H9 (cell line): ENCODE data around the gene RAB19. TPM values are rescaled to one million over a fixed set of nuclear protein-coding genes. Genes with fewer than 3 reads are reported as not detected.
A peak's percentile ranks its signal among the peaks of the same experiment; 100 is the strongest.

Experiments
- DNase-seq: peaks from one replicate; pipeline ENCODE4 v3.0.0-alpha.2; 2017
- H2AFZ ChIP-seq: one replicate; pipeline ENCODE4 v1.6.1; 2013; ENCODE audit warnings: mild to moderate bottlenecking, low read length, control low read depth, moderate library complexity
- H2AK5ac ChIP-seq: 2 replicates; pipeline ENCODE4 v1.6.1; 2013; ENCODE audit warnings: low read length, control low read depth, mixed read lengths; ENCODE audit not compliant: insufficient read length
- H2BK120ac ChIP-seq: one replicate; pipeline ENCODE4 v1.6.1; 2013; ENCODE audit warnings: low read depth, mild to moderate bottlenecking, low read length, control low read depth, inconsistent platforms; ENCODE audit not compliant: poor library complexity, severe bottlenecking
- H2BK12ac ChIP-seq: 2 replicates; pipeline ENCODE4 v1.6.1; 2013; ENCODE audit warnings: low read length, control low read depth, mixed read lengths, low read depth; ENCODE audit not compliant: insufficient read length
- H2BK15ac ChIP-seq: 2 replicates; pipeline ENCODE4 v1.6.1; 2013; ENCODE audit warnings: low read depth, low read length, control low read depth
- H2BK20ac ChIP-seq: one replicate; pipeline ENCODE4 v1.6.1; 2013; ENCODE audit warnings: low read depth, mild to moderate bottlenecking, low read length, control low read depth, inconsistent platforms; ENCODE audit not compliant: poor library complexity, severe bottlenecking
- H2BK5ac ChIP-seq: 2 replicates; pipeline ENCODE4 v1.6.1; 2013; ENCODE audit warnings: low read length, control low read depth, mixed read lengths; ENCODE audit not compliant: insufficient read length
- H3K14ac ChIP-seq: 2 replicates; pipeline ENCODE4 v1.6.1; 2013; ENCODE audit warnings: low read length, control low read depth; ENCODE audit not compliant: insufficient read depth
- H3K18ac ChIP-seq: 2 replicates; pipeline ENCODE4 v1.6.1; 2013; ENCODE audit warnings: low read depth, mild to moderate bottlenecking, mixed read lengths, low read length, control low read depth; ENCODE audit not compliant: insufficient read length
- H3K23ac ChIP-seq: 2 replicates; pipeline ENCODE4 v1.6.1; 2013; ENCODE audit warnings: low read length, control low read depth, mixed read lengths, low read depth; ENCODE audit not compliant: insufficient read length
- H3K23me2 ChIP-seq: 2 replicates; pipeline ENCODE4 v1.6.1; 2013; ENCODE audit warnings: low read depth, mild to moderate bottlenecking, mixed read lengths, low read length, control low read depth; ENCODE audit not compliant: insufficient read length, poor library complexity, severe bottlenecking
- H3K27ac ChIP-seq: 2 replicates; pipeline ENCODE4 v1.5.1; 2013; ENCODE audit warnings: low read length, control low read depth, mixed read lengths, low read depth; ENCODE audit not compliant: insufficient read length
- H3K27me3 ChIP-seq: 2 replicates; pipeline ENCODE4 v1.6.1; 2013; ENCODE audit warnings: low read length, control low read depth, inconsistent platforms; ENCODE audit not compliant: insufficient read depth
- H3K4ac ChIP-seq: 2 replicates; pipeline ENCODE4 v1.6.1; 2013; ENCODE audit warnings: low read depth, mild to moderate bottlenecking, control low read depth, inconsistent platforms, low read length, moderate library complexity
- H3K4me1 ChIP-seq: 2 replicates; pipeline ENCODE4 v1.6.1; 2013; ENCODE audit warnings: low read length, control low read depth, inconsistent platforms; ENCODE audit not compliant: insufficient read depth
- H3K4me2 ChIP-seq: 2 replicates; pipeline ENCODE4 v1.6.1; 2013; ENCODE audit warnings: low read length, control low read depth, mixed read lengths; ENCODE audit not compliant: insufficient read length, insufficient read depth
- H3K56ac ChIP-seq: 2 replicates; pipeline ENCODE4 v1.6.1; 2013; ENCODE audit warnings: low read depth, mild to moderate bottlenecking, mixed read lengths, low read length, control low read depth; ENCODE audit not compliant: insufficient read length
- H3K79me1 ChIP-seq: 2 replicates; pipeline ENCODE4 v1.6.1; 2013; ENCODE audit warnings: low read depth, mild to moderate bottlenecking, moderate library complexity, low read length, control low read depth, inconsistent platforms; ENCODE audit not compliant: insufficient read depth, poor library complexity, severe bottlenecking
- H3K79me2 ChIP-seq: 2 replicates; pipeline ENCODE4 v1.6.1; 2013; ENCODE audit warnings: low read length, control low read depth, inconsistent platforms; ENCODE audit not compliant: insufficient read depth
- H3K9ac ChIP-seq: 2 replicates; pipeline ENCODE4 v1.6.1; 2013; ENCODE audit warnings: low read length, control low read depth, mixed read lengths; ENCODE audit not compliant: insufficient read length; ENCODE audit errors: extremely low read depth
- H3K9me3 ChIP-seq: one replicate; pipeline ENCODE4 v1.6.1; 2013; ENCODE audit warnings: low read depth, low read length, inconsistent platforms; ENCODE audit not compliant: control insufficient read depth
- H3T11ph ChIP-seq: one replicate; pipeline ENCODE4 v1.6.1; 2013; ENCODE audit warnings: mild to moderate bottlenecking, low read length, control low read depth, inconsistent platforms
- H4K20me1 ChIP-seq: one replicate; pipeline ENCODE4 v1.6.1; 2013; ENCODE audit not compliant: control insufficient read depth, insufficient read length, insufficient read depth
- H4K5ac ChIP-seq: 2 replicates; pipeline ENCODE4 v1.6.1; 2013; ENCODE audit warnings: low read depth, mild to moderate bottlenecking, mixed read lengths, low read length, control low read depth; ENCODE audit not compliant: insufficient read length
- H4K8ac ChIP-seq: replicated peaks from 2 replicates; pipeline ENCODE4 v1.6.1; 2013; ENCODE audit warnings: low read length, control low read depth, mixed read lengths, low read depth; ENCODE audit not compliant: insufficient read length
- H4K91ac ChIP-seq: 2 replicates; pipeline ENCODE4 v1.6.1; 2013; ENCODE audit warnings: low read depth, mild to moderate bottlenecking, moderate library complexity, mixed read lengths, low read length, control low read depth; ENCODE audit not compliant: insufficient read length
- H3K27ac Mint-ChIP-seq, 3 experiments: 2 replicates in 2 of 3; 3 replicates in 1 of 3; pipeline ENCODE4 v1.8.0; 2020 to 2021; ENCODE audit warnings: mixed read lengths in 3 of 3, mild to moderate bottlenecking in 1 of 3, moderate library complexity in 1 of 3
- H3K27me3 Mint-ChIP-seq: 2 replicates; pipeline ENCODE4 v1.8.0; 2021; ENCODE audit warnings: low read depth, mild to moderate bottlenecking, moderate library complexity, mixed read lengths
- H3K36me3 Mint-ChIP-seq, 3 experiments: 2 replicates in 2 of 3; 3 replicates in 1 of 3; pipeline ENCODE4 v1.8.0; 2020 to 2021; ENCODE audit warnings: low read depth in 3 of 3, mixed read lengths in 3 of 3; ENCODE audit not compliant: insufficient read depth in 1 of 3
- H3K4me1 Mint-ChIP-seq, 2 experiments: 2 replicates each; pipeline ENCODE4 v1.8.0; 2020; ENCODE audit warnings: mixed read lengths in 2 of 2
- H3K4me3 Mint-ChIP-seq, 2 experiments: 2 replicates in 1 of 2; 3 replicates in 1 of 2; pipeline ENCODE4 v1.8.0; 2020 to 2021; ENCODE audit warnings: mild to moderate bottlenecking in 2 of 2, mixed read lengths in 2 of 2, moderate library complexity in 1 of 2
- H3K9me3 Mint-ChIP-seq, 2 experiments: 2 replicates in 1 of 2; 3 replicates in 1 of 2; pipeline ENCODE4 v1.8.0; 2020; ENCODE audit warnings: mild to moderate bottlenecking in 2 of 2, mixed read lengths in 2 of 2, moderate library complexity in 1 of 2
- WGBS: extraction: QIAGEN DNeasy Blood & Tissue Kit; methylation state at CpG from one replicate; pipeline ENCODE4 v1.1.7; 2013; ENCODE audit warnings: missing lambda C conversion rate, low lambda C conversion rate, mixed read lengths; ENCODE audit not compliant: insufficient read length; ENCODE audit errors: extremely low coverage; 5-methylcytosine and 5-hydroxymethylcytosine counted together
- total RNA-seq: library from RNA; stranded (reverse); gene quantifications from 2 replicates; pipeline ENCODE4 v1.2.1, GENCODE V29; 2021
- TF ChIP-seq, protein P1 (sequence below): fragments of 200-600 bp; sonication (generic); conservative IDR thresholded peaks from 3 replicates; pipeline ENCODE4 v1.8.0; 2021; ENCODE audit warnings: antibody characterized with exemption, mild to moderate bottlenecking

Gene RAB19
- total RNA-seq, 1 experiment from 2014 or later = 15.1 TPM

DNA sequence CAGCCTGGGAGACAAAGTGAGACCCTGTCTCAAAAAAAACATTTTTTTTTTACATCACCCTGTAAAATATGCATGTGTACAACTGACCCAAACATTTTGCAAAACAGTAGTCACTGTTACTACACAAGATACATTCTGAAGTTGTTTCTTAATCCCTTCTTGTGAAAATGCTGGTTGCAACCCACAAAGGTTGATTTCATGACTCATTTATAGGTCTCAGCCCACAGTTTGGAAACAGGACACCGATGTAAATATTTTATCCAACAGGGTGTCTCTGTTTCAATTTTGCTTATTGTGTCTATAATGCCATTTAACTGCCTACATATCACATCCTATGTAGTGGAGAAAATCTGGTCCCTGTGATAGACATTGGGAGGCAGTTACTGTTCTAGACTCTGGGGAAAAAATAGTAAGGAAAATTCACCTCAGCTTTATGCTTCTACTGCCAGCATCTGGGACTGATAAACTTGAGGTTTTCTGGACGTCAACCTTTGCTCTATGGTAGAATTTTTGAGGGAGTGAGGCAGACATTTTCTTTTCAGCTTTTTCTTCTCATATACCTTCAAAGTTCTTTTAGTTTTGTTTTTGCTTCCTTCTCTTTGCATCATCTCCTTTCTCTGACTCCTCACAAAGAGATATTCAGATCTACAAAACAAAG is 1.6 kb upstream of the RAB19 start:
- H3K9me3 ChIP-seq = no peaks in the 10 kb centered on the region
- no peak overlapping the region for H3K27ac ChIP-seq
- H3K79me1 ChIP-seq = no peaks in the 10 kb centered on the region
- no peak overlapping the region for H3K14ac ChIP-seq
- no peak overlapping the region for H3K56ac ChIP-seq
- H4K20me1 ChIP-seq = no peaks in the 10 kb centered on the region
- H3T11ph ChIP-seq = no peak overlapping the region
- H3K27me3 ChIP-seq = no peaks in the 10 kb centered on the region
- H3K27ac Mint-ChIP-seq = peak overlapping the region in 2 of 3 experiments; percentile 59 to 72; a peak in 4 of 7 replicates
- H3K36me3 Mint-ChIP-seq = peaks cover 2 to 3% (median 3%) of the 10 kb centered on the region in 3 experiments; a peak in 5 of 7 replicates
- H2AFZ ChIP-seq = no peak overlapping the region
- no peak overlapping the region for H3K9ac ChIP-seq
- H3K9me3 Mint-ChIP-seq = no peaks in the 10 kb centered on the region; a peak in 1 of 5 replicates
- H2BK5ac ChIP-seq = no peak overlapping the region
- no peak overlapping the region for H2BK120ac ChIP-seq
- WGBS = no CpG with 5 or more reads among the region's 2 CpGs
- no peak overlapping the region for H3K18ac ChIP-seq
- no peak overlapping the region for H2BK12ac ChIP-seq
- H3K27me3 Mint-ChIP-seq = no peaks in the 10 kb centered on the region
- no peak overlapping the region for H3K4me3 Mint-ChIP-seq
- peaks cover 4% of the 10 kb centered on the region; the same call in 1 of the 2 replicates for H3K79me2 ChIP-seq
- no peak overlapping the region for H2BK15ac ChIP-seq
- DNase-seq = no peak
- TF ChIP-seq, protein P1, sequence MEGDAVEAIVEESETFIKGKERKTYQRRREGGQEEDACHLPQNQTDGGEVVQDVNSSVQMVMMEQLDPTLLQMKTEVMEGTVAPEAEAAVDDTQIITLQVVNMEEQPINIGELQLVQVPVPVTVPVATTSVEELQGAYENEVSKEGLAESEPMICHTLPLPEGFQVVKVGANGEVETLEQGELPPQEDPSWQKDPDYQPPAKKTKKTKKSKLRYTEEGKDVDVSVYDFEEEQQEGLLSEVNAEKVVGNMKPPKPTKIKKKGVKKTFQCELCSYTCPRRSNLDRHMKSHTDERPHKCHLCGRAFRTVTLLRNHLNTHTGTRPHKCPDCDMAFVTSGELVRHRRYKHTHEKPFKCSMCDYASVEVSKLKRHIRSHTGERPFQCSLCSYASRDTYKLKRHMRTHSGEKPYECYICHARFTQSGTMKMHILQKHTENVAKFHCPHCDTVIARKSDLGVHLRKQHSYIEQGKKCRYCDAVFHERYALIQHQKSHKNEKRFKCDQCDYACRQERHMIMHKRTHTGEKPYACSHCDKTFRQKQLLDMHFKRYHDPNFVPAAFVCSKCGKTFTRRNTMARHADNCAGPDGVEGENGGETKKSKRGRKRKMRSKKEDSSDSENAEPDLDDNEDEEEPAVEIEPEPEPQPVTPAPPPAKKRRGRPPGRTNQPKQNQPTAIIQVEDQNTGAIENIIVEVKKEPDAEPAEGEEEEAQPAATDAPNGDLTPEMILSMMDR = no peak
- H3K23me2 ChIP-seq = peaks cover 3% of the 10 kb centered on the region
- no peak overlapping the region for H4K91ac ChIP-seq
- H4K5ac ChIP-seq = no peak overlapping the region
- H2BK20ac ChIP-seq = no peak overlapping the region
- H3K4me1 ChIP-seq = peaks cover 5% of the 10 kb centered on the region; the same call in 1 of the 2 replicates
- no peak overlapping the region for H3K4ac ChIP-seq
- no peak overlapping the region for H2AK5ac ChIP-seq
- H3K23ac ChIP-seq = no peak overlapping the region
- peaks cover 20 to 34% of the 10 kb centered on the region in 2 experiments for H3K4me1 Mint-ChIP-seq
- H4K8ac ChIP-seq = no peak overlapping the region
- H3K4me2 ChIP-seq = no peak overlapping the region
